Measurements from ENCODE around the gene CACNA1C.
A peak's percentile ranks its signal among the peaks of the same experiment; 100 is the strongest.

CACNA1C gene

DNA sequence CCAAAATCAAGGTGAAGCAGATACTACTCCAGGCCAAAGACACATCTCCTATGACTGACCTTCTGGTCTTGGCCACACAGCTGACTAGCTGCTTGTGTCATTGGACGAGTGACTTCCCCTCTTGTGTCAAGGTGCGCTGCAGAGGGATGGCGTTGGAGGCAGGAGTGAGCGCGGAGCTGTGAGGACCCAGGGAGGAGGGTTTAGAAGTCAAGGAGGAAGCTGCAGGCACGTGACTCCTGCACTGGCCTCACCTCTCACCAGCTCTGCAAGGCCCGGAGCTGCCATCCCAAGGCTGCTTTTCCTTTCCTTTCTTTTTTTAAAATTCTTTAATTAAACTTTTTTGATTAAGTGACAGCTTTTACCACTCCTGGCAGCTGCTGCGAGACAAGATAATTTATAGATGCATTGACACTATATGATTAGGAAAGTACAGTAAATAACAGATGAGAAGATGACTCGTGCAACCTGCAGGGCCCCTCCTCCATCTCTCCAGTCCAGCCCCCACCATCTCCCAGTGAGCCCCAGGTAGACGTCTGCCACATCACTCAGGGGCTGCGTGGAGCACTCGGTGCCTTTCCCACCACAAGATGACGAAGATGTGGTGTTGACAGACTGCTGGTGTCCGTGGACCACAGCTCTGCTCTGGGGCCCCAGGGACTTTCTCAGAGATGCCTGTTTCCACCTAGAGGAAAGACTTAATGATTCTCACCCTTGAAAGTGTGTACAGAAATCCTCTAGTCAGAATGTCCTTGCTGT is 350.6 kb downstream of the CACNA1C start:
- DNase-seq: no peak

DNA sequence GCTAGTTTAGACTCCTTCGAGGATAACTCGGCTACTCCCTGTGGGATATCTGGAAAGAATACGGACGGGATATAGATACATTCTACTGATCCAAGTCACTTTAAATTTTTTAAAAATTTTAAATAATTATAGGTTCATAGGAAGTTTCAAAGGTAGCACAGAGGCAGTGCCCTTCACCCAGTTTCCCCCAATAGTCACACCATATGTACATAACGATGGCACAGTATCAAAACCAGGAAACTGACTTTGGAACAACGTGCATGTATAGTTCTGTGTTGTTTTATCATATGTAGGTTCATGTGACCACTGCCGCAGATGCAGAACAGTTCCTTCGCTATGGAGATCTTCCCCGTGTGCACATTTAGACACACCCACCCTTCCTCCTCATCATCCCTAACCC is 352.3 kb downstream of the CACNA1C start:
- DNase-seq: no peak

DNA sequence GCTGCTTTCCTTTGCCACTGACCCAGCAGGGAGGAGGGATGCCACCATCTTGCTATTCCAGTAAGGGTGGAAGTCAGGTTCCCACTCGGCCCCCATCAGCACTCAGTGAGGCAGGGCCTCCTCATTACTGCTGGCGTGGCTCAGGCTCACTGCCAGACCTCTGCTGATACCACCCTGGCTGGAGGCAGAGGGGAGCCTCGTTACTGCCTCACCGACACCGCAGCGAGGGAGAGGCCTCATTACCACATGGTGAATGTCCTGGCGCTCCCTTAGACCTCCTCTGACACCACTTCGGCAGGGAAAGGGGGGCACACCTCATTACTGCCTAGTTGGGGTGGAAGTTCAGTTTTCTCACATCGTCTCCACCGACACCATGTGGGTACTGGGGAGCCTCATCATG is 354.1 kb downstream of the CACNA1C start:
- DNase-seq: no peak

DNA sequence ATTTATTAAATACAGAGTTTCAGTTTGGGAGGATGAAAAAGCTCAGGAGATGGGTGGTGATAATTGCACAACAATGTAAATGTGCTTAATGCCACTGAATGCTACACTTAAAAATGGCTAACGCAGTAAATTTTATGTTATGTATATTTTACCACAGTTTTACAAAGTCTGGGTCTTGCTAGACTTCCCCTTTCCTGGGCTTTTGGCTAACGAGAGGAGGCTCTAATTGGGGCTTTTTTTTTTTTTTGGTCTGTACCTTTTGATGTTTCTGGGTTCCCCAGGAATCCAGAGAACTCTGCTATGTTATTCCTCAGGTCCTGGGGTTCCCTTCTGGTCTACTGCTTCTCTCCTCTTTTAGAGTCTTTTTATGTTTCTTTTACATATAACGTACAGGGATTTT is 355.5 kb downstream of the CACNA1C start:
- no peak for DNase-seq

DNA sequence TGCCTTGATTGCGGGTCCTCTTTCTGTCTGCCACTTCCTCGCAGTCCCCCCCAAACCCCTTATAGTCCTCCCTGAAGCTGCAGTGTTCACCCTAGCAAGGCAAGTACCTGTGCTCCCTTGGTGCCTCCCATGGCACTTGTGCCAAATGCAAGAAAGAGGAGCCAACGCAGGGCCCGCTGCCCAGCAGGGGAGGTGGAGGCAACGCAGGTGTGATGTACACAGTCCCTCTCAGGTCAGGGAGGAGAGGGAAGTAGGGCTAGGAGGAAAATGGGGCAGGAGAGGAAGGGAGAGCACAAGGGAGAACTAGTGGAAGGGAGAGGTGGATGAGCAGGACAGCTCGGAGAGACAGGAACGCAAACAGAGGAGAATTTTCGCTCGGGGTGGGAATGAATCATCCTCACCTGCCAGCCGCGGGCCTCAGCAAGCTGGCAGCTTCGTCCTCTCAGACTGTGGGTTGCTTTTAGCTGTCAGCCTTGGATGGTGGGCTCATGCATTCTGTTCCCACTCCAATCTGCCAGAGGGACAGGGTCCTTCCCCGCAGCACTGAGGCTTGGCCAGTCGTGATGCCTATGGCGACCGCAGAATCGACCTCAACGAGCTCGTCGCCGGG is 357.0 kb downstream of the CACNA1C start:
- DNase-seq: no peak

DNA sequence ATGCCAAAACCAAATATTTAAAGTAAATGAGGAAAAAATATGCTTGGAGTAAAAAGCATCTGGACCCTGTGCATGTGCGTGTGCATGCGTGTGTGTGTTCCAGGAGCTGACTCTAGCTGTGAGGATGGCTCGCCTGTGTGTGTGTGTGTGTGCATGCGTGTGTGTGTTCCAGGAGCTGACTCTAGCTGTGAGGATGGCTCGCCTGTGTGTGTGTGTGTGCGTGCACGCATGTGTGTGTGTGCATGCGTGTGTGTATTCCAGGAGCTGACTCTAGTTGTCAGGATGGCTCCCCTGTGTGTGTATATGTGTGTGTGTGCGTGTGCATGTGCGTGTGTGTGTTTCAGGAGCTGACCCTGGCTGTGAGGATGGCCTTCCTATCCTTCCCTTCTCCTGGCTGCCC is 357.7 kb downstream of the CACNA1C start:
- no peak for DNase-seq

DNA sequence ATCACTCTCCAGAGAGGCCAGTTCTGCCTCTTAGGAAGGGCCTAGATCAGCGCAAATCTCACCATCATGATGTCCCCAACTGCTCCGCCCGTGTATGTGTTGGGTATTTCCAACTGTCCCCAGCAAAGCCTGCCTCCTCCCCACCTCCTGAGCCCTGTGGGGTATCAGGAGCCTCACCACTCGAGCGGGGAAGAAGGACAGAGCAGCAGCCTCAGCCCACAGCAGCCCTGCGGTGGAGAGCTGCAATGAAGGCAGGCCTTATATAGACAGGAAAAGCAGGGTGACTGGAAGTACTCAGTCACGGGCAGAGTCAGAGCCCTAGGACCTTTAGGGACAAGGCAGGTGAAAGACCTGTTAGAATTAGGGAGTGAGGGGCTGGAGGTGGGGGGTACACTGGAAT is 358.2 kb downstream of the CACNA1C start:
- DNase-seq: no peak

DNA sequence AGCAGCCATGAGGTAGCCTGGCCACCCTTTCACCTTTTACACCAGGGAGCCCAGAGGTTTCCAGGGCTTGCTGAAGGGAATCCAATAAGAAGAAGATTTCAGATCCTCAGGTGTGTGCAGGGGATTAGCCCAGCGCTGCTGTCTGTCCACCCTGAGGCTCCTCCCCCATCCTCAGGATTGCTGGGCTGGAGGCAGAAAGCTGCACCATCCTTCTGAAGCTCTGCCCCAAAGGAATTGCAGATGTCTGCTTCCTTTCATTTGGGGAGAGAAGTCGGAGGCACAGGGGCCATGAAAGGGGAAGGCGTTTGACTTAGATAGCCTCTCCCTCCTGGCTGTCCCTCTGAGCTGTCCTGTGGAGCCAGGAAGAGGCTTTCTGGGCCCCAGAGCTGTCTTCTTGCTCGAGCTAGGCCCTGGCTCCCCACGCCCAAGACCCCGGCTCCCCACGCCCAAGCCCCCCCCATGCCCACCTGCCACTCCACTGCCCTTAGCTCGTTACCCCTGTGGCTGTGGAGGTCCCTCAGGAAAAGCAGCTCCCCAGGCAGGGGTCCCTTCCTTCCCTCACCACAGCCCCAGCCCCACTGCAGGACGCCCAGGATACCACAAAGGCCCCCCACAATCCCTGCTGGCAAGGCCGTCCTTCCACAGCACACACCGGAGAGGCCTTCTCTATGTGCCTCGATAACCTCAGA is 359.0 kb downstream of the CACNA1C start:
- no peak for DNase-seq

DNA sequence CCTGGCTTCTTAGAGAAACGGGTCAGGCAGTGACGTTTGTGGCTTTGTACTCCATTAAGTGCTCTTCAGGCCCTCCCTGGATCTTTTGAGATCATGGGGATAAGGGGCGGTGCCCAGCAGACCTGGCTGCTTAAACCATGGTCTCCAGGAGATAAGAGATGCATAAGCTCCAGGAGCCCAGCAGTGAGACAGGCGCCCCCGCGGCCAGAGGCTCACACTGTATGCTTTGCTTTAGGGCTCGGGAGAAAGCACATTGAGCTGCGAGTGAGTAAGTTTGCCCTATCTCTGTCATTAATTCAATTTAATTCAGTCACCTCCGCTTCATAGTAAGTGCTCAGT is 359.5 kb downstream of the CACNA1C start:
- DNase-seq: no peak

DNA sequence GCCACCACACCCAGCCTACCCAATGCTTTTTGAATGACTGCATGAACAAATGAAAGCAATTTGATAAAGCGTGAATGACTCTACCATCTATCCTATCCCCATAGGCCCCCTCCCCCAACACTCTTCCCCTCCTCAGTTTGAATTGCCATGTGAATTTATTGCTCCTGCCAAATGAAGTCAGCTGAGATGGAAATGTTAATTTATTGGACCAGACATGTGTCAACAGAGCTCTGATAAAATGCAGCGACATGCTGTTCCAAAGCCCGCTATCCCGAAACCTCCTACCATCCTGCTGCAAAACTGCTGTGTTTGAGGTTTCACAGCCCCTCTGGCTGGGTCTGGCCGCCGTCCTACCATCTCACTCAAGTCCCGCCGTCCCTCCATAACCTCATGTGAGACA is 360.5 kb downstream of the CACNA1C start:
- DNase-seq: no peak

DNA sequence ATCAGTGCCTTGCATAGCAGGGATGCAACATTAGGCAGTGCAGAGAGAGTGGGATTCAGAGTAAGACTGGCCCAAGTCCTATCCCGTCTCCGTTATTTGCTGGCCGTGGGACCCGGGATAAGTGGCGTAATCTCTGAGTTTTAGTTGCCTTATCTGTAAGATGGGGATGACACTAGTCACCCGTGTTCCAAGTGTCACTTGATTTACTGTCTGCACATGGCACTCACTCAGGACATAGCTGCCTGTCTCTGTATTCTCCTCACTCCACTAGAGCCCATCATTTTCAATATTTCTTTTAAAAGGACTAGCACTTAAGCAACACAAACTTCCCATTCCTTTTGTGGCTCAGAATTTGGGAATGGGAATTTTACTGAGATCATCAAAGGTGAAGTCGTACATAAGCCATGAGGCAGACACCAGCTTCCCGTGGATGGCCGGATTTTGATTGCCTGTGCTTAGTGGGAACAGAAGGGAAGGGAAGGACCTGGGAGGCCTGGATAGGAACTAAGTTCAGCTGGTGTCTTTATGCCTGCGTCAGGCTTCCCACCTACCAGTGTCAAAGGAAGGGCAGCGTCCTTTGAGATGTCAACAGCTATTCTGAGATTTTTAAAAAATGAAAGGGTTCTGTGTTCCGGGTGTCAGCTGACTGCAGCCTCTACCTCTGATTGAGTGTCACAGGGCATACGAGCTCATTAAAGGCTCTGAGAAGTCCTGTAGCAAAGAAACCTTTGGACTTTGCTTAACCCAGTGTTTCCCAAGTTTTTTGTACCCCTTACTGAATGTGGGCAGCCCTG is 361.4 kb downstream of the CACNA1C start:
- DNase-seq: no peak

DNA sequence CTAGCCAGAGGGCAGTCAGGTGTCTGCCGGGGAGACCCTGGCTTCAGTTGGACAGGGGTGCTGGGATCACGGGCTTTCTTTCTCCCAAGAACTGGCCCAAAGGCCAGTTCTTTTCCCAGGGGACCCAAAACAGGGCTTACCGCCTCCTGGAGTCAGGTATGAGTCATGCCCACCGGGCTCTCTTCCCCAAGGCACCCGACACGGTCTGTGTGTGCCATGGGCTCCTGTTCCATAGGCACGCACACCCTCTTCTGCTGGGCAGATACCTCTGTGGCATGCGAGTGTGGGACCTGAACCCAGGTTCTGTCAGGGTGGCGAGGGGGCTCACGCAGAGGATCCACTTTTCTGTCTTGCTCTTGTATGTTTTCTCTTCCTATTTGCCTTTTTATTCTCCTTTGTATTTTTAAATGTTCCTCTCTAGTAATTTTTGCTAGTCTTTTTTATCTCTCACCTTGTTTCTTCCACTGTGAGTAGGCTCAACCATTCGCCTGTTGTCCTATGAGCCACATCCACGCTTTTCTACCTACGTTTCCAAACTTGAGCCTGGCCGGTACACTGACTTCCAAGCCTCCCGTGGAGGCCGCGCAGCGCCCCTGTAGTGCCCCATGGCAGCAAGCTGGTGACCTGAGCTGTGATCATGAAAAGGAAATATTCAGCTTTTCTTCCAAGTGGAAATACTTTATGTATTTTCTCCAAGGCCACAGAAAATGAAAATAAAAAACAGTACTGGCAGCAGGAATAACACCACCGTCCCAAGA is 362.2 kb downstream of the CACNA1C start:
- no peak for DNase-seq

DNA sequence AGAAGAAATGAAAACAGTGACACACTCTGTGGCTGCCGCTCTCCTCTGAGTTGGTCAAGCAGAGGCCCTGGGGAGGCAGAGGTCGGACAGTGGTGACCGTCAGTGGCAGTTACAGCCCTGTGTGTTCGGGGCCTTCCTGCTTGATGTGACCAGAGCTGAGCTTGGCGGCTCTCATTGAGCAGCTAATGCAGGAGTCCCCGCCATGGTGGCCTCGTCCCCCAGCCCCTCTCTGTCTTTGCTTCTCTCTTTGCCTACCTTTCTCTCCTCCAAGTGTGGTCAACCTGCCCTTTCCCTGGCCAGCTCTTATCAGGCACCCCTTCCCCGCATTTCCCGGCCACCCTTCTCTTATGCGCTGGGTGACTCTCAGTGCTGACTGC is 362.8 kb downstream of the CACNA1C start:
- DNase-seq: no peak

DNA sequence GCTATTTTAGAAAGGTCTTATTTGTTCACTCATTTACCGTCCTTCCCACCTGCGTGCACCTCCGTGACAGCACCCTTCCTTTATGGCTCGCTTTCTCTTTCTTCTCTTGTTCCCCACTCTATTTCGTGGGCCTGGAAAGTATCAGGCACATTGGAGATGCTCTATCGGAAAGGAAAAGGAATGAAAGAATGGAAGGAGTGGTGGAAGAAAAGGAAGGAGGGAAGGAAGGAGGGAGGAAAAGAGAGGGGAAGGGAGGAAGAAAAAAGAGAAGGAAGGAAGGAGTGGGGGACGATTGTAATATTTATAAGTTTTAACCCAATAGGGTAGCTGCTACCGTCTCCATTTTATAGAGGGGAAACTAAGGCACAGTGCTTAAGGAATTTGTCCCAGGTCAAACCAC is 363.4 kb downstream of the CACNA1C start:
- no peak for DNase-seq

DNA sequence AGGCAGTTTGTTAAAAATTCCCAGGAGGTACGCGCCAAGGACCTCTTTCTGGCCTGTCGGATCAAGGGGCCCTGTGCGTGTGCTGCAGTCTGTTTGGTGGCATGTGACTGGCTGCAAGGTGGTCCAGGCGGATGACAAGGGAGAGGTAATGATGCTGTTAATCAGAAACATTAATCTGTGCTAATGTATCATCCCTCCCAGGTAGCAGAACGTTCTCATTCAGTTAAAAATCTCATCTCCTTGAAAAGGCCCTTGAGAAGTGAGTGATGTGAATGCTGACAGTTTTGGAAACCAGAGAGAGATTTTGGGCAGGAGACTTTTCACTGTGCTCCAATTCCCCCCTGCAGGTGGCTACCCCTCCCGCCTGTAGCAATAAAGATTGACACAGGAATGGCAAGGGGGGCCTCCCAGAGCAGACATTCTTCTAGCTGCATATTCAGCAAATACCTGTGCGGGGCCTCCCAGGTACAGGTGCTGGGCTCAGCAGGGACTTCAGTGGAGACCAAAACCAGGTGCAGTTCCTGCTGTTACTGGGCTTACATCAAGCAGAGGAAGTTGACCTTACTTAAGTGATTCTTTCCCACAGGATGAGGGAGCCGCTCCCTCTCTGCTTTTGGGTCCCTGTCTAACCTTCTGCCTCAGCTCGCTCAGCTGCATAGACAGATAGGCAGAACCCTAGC is 364.8 kb downstream of the CACNA1C start:
- DNase-seq: no peak

DNA sequence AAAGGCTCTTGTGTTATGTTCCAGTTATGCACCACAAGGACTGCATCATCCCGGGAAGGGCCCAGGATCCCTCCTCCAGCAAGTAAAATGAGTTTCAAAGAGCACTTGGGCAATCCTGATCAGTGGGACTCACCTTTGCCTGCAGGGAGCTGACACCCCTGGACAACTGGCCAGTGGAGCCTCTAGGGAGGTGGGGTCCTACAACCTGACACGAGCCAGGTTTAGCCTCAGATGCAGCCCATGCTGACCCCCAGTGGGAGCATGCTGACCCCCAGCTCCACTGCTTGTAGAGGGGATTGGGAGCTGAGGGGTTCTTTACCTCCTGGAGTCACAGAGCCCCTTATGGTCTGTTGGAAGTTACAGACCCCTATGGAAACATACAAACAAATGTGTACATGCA is 365.8 kb downstream of the CACNA1C start:
- no peak for DNase-seq

DNA sequence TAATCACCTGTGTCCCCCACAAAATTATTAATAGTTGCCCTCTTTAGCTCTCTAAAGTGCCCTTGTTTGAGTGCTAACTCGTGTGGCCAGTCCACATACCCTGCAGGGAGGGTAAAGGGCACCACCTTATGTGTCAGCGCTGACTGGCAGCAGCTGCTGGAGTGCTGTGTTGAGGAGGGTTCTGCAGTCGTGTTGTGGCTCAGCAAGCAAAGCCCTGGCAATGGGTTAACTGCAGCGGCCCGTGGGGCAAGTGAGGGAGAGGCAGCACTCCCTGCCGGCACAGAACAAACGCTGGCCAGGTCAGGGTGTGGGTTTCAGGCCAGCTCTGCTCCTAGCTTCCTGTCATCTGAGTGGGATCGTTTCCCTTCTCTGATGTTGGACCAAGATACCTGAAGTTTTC is 369.8 kb downstream of the CACNA1C start:
- no peak for DNase-seq

DNA sequence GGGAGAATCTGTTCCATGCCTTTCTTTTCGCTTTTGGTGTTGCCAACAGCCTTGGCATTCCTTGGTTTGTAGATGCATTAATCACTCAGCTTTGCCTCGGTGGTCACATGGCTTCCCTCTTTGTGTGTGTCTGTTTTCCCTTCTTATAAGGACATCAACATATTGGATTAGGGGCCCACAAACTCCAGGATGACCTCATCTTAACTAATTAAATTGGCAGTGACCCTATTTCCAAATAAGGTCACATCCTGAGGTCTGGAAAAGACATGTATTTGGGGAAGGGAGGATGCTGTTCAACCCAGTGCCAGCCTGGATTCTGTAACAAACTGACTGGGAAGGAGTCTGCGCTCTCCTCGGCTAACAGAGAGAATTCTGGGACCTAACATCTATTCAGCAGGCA is 376.2 kb downstream of the CACNA1C start:
- DNase-seq: no peak

DNA sequence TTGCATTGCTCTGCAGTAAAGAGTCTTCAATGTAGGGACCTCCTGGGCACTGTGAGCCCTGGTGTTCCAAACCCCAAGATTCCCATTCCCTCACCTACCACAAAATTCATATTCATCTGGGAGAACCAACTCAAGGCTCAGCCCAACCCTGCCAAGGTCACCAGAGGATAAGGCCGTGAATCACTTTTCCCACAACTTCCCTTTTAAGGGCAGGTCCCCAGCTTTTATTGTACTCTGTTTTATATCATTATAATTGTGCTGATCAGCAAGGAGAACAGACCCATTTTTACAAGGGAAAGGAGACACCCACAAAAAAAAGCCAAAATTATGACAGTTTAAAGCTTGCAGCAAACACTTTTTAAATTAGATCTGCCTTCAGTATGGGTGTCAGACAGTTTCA is 379.0 kb downstream of the CACNA1C start:
- DNase-seq: peak; percentile 9 to 10

DNA sequence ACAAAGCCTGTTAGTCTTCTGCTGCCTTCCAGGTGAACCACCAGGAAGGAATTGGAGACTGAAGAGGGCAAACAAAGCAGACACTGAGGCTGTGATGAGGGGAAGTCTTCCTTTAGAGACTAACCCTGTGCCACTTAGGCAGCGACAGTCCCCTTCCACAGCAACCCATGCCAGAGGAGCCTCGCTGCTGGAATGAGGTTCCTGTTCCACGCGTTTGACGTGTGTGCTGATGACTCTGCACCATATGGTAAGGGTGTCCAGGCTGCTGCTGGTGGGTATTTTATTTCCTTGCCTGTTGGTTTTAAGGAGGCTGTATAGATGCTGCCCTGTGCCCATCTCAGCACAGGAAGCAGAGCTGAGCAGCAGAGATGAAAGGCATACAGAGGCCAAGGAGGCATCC is 380.1 kb downstream of the CACNA1C start:
- no peak for DNase-seq

DNA sequence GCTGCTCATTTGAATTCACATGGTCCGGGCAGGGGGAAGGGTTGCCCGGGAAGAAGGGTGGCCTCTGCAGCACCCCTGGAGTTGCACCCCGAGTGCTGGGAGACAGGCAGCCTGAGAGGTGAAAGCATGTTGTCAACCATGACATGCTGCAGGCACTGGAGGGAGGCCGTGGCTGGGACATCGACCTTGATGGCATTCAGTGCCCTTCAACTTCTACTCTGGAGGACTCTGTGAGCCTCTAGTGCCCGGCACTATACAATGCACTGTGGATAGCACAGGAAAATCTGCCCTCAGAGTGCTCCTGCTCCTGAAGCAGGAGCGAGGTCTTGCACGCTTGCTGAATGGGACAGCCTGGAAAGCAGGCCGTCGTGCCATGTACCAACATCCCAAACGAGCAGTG is 382.7 kb downstream of the CACNA1C start:
- no peak for DNase-seq

DNA sequence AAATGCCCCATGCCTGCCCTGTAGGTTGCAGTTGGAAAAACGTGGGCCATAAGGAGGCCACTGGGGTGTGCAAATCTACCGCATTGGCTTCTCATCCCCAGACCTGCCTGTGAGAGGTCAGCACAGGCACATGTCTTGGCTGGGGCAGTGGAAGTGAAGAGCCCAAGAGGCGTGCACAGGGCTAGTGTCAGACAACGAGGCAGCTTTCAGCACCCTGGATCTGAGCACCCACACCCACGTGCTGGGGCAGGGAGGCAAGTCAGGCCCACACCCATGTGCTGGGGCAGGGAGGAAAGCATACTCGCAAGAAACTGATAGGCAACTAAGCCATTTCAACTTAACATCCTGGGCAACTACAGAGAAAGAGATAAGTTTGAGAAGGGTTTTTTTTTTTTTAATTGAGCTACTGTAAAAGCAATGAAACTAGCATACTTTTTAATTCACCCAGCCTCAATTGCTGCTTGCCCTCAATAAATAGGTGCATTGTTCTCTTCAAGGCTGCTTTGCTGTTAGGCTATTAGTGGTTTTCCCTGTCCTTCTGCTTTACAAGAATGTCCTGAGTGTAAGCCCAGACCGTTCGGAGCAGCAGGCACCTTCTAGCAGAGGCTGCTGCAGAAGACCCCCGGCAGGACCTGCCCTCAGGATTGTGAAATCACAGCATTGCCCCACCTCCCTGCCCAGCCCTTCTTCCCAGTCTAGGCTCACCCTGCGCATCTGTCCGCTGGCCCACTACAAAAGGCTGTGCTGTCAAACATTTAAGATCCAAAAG is 386.7 kb downstream of the CACNA1C start:
- DNase-seq: no peak

Measured in inflammatory macrophage treated with lipopolysaccharide for 1 hour (primary cell).